ENCODE results near the gene BAHCC1. TPM values are rescaled to one million over a fixed set of nuclear protein-coding genes. Genes with fewer than 3 reads are reported as not detected.

The BAHCC1 gene
- total and polyA plus RNA-seq, 9 of the 15 experiments (the other 6 are each of a cell fraction or from before 2014, with no cell fraction given): 0.14 to 26.9 (median 5.0) TPM

DNA sequence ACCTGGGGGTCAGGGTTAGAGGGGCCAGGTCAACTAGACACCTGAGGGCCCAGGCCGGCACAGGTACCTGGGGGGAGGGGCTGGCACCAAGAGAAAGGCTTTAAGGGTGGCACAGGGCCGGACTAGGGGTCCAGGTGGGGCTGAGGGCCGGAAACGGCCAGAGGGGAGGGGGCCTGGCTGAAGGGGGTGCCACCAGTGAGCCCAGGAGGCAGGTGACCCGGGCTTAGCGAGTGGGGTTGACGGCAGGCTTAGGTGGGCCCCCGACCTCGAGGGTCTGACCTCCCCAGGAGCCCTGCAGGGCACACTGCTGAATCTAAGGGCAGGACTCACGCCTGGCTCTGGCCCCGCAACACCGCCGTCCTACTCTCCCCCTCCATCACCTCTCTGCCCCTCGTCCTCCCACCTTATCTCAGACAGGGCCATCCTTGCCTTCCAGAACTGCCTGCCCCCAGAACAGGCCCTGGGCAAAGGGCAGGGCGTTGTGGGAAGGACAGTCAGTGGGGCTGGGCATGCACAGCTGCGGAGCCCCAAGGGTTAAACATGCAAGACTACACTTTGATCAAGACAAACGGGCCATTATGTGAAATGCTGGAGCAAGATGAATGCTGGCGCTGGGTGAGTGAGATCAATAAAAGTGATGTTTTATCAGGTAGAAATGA lies 73.0 kb downstream of the BAHCC1 start:
- CTCF ChIA-PET (ENCODE audit: low intra/inter-chr PET ratio): no interaction called here
- POLR2A ChIA-PET: interaction anchor here (0.6 kb wide), 1 partner anchor 70 kb away, joined by 3 read pairs; no protein-coding TSS in a partner anchor
- no peak for DNase-seq (ENCODE audit: extremely low read depth in 1 of 4, low spot score in 3 of 4)
- no peaks in the 10 kb centered on the region for H3K9me3 ChIP-seq (replicated peaks; ENCODE audit: control insufficient read depth, insufficient read depth, low read depth, low read length)
- no TSS peak for BruUV-seq (replicated peaks)
- in situ Hi-C loops (cut with MboI): no loop called here
- H2AFZ ChIP-seq (ENCODE audit: low read depth, low read length): no peak overlapping the region
- H3K79me2 ChIP-seq (ENCODE audit: control insufficient read depth, insufficient read depth, low read length): no peaks in the 10 kb centered on the region
- no peaks in the 10 kb centered on the region for H3K27me3 ChIP-seq (ENCODE audit: control insufficient read depth in 2 of 2, insufficient read depth in 2 of 2, low read length in 2 of 2)
- 0 out of 4 replicates have a peak overlapping the region, but pooled peaks of 1 of the 2 experiments have one; percentile 10 for H3K9ac ChIP-seq (ENCODE audit: insufficient read depth in 1 of 2, low read depth in 2 of 2, low read length in 2 of 2)
- no peak overlapping the region for H3K4me3 ChIP-seq
- H3K4me1 ChIP-seq (replicated peaks in 1 of 2; ENCODE audit: control insufficient read depth in 2 of 2, insufficient read depth in 2 of 2, low read length in 2 of 2): peaks cover 8 to 63% of the 10 kb centered on the region in 2 experiments; a peak in 4 of 5 replicates
- 70% methylated on average over 16 of the region's 18 CpGs for WGBS (ENCODE audit: insufficient coverage, low coverage, missing lambda C conversion rate)
- no peaks in the 10 kb centered on the region for H3K9me1 ChIP-seq (ENCODE audit: control insufficient read depth, insufficient read depth, low read length)
- ATAC-seq: no peak
- H3K4me2 ChIP-seq (ENCODE audit: insufficient read depth, low read length): no peak overlapping the region
- H3K36me3 ChIP-seq (ENCODE audit: control insufficient read depth, insufficient read depth, low read length): peaks cover 2% of the 10 kb centered on the region; the same call in 1 of the 3 replicates
- H3K27ac ChIP-seq (ENCODE audit: extremely low read depth, low read depth, low read length): no peak overlapping the region
- no peaks in the 10 kb centered on the region for H4K20me1 ChIP-seq (replicated peaks; ENCODE audit: control insufficient read depth, insufficient read depth, low read length)
- intact Hi-C loops (cut with micrococcal nuclease): no loop called here
- TF ChIP-seq, protein P1, sequence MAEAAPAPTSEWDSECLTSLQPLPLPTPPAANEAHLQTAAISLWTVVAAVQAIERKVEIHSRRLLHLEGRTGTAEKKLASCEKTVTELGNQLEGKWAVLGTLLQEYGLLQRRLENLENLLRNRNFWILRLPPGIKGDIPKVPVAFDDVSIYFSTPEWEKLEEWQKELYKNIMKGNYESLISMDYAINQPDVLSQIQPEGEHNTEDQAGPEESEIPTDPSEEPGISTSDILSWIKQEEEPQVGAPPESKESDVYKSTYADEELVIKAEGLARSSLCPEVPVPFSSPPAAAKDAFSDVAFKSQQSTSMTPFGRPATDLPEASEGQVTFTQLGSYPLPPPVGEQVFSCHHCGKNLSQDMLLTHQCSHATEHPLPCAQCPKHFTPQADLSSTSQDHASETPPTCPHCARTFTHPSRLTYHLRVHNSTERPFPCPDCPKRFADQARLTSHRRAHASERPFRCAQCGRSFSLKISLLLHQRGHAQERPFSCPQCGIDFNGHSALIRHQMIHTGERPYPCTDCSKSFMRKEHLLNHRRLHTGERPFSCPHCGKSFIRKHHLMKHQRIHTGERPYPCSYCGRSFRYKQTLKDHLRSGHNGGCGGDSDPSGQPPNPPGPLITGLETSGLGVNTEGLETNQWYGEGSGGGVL (CRISPR knock-in tag; IDR thresholded peaks at IDR 0.05): no peak
- TF ChIP-seq NR2C2 (CRISPR knock-in tag; IDR thresholded peaks at IDR 0.05) (no peak), NR2C2 (tag; IDR thresholded peaks at IDR 0.05) (no peak), ZC3H11A (IDR thresholded peaks at IDR 0.05; ENCODE audit: low read depth, low read length) (no peak), ZNF282 (CRISPR knock-in tag; IDR thresholded peaks at IDR 0.05) (no peak)
- FAIRE-seq: no peak
